Vagina (tissue), 2 donors: ENCODE data around the gene NLRC4.

Source experiments
- POLR2A ChIP-seq, 2 donors: fragments of 450-650 bp; IDR thresholded peaks; one replicate each; pipeline ENCODE4 v1.6.1; 2017; ENCODE audit warnings: antibody characterized with exemption in 2 of 2, mild to moderate bottlenecking in 2 of 2, moderate library complexity in 2 of 2
- POLR2AphosphoS5 ChIP-seq, 2 donors: sonication (generic); formaldehyde crosslinking; IDR thresholded peaks; one replicate each; pipeline ENCODE4 v1.9.0; 2017; ENCODE audit warnings: antibody characterized with exemption in 2 of 2, mild to moderate bottlenecking in 2 of 2, low read depth in 1 of 2; ENCODE audit not compliant: insufficient read depth in 1 of 2
- TF ChIP-seq, protein P1 (sequence below), 3 experiments: fragments of 450-650 bp in 2 of 3; fragments of 200-600 bp in 1 of 3; sonication (generic) in 1 of 3; IDR thresholded peaks; one replicate each; pipeline ENCODE4 v1.5.1; 2017 to 2019; ENCODE audit warnings: antibody characterized with exemption in 3 of 3, mild to moderate bottlenecking in 2 of 3, moderate library complexity in 2 of 3

DNA sequence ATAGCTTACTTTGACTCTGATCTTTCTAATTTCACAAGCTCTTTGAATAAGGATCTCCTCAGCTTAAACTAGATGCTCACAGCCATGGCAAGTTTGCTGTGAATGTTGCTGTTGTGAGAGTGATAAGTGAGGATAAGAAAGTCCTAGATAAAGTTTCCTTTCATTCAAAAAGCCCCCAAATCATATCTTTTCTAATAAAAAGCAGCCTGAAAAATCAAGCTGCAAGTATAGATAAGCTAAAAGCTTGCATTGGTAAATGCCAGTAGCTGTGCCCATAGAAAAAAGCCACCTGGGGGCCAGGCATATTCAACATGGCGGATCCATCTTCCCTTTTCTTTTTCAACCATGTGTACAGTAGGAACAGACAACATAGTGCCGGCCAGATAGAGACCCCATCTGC, 4.3 kb downstream of the NLRC4 start:
- TF ChIP-seq, protein P1, sequence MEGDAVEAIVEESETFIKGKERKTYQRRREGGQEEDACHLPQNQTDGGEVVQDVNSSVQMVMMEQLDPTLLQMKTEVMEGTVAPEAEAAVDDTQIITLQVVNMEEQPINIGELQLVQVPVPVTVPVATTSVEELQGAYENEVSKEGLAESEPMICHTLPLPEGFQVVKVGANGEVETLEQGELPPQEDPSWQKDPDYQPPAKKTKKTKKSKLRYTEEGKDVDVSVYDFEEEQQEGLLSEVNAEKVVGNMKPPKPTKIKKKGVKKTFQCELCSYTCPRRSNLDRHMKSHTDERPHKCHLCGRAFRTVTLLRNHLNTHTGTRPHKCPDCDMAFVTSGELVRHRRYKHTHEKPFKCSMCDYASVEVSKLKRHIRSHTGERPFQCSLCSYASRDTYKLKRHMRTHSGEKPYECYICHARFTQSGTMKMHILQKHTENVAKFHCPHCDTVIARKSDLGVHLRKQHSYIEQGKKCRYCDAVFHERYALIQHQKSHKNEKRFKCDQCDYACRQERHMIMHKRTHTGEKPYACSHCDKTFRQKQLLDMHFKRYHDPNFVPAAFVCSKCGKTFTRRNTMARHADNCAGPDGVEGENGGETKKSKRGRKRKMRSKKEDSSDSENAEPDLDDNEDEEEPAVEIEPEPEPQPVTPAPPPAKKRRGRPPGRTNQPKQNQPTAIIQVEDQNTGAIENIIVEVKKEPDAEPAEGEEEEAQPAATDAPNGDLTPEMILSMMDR (IDR thresholded peaks at IDR 0.05) = no peak
- TF ChIP-seq POLR2A (IDR thresholded peaks at IDR 0.05) (no peak), POLR2AphosphoS5 (IDR thresholded peaks at IDR 0.05; ENCODE audit: insufficient read depth in 1 of 2, low read depth in 1 of 2) (no peak)
